ENCODE measurements around the gene SNAP91. TPM values are rescaled to one million over a fixed set of nuclear protein-coding genes. Genes with fewer than 3 reads are reported as not detected.

SNAP91 gene
- total and polyA plus RNA-seq, 12 donors: 0.19 to 19.5 (median 4.9) TPM

DNA sequence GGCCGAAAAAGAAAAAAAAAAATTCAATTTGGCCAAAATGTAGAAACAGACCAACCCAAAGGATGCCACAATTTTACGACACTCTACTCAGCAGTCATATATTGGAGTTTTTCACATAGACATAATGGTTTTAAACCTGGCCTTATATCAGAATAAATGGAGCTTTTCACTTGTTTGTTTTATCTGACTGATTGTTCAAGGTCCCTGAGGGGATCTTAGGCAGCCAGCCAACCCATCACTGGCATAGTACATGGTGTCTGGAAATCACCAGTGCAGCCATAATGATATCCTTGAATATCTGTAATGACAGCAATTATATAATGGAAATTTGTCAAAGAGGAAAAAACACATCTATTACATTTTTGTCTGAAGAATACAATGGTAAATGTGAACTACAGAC lies 99.7 kb downstream of the SNAP91 start:
- Histone ChIP-seq H3K9me3 (no peaks in the 10 kb centered on the region), H3K27me3 (no peaks in the 10 kb centered on the region), H3K4me3 (no peak overlapping the region), H3K27ac (no peak overlapping the region), H3K36me3 (no peaks in the 10 kb centered on the region), H3K4me1 (no peaks in the 10 kb centered on the region)
- no peak for DNase-seq
- ATAC-seq: no peak
- 83 to 89% methylated on average over 2 of the region's 2 CpGs for WGBS, 2 donors
- intact Hi-C loops (cut with DNase I): no loop called here
- TF ChIP-seq, protein P1, sequence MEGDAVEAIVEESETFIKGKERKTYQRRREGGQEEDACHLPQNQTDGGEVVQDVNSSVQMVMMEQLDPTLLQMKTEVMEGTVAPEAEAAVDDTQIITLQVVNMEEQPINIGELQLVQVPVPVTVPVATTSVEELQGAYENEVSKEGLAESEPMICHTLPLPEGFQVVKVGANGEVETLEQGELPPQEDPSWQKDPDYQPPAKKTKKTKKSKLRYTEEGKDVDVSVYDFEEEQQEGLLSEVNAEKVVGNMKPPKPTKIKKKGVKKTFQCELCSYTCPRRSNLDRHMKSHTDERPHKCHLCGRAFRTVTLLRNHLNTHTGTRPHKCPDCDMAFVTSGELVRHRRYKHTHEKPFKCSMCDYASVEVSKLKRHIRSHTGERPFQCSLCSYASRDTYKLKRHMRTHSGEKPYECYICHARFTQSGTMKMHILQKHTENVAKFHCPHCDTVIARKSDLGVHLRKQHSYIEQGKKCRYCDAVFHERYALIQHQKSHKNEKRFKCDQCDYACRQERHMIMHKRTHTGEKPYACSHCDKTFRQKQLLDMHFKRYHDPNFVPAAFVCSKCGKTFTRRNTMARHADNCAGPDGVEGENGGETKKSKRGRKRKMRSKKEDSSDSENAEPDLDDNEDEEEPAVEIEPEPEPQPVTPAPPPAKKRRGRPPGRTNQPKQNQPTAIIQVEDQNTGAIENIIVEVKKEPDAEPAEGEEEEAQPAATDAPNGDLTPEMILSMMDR (IDR thresholded peaks at IDR 0.05): no peak

DNA sequence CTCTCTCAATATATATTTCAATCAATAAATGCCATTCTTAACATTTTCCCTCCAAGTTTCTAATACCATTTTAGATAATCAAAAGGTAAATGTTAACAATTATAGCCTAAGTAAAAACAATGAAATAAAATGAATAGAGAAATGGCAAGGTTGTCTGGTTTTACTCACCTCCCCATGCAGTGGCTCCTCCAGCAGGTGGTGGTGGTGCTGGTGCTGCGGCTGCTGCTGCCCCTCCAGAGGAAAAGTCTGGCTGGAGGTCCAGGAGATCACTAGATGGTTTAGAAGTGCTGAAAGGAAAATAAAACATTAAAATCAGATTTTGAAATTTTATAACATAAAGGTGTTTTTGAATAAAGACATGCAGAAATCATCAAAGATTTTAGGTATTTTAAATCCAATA lies 103.4 kb downstream of the SNAP91 start:
- no peak for DNase-seq
- Histone ChIP-seq H3K27ac (no peak overlapping the region), H3K27me3 (no peaks in the 10 kb centered on the region), H3K4me1 (no peaks in the 10 kb centered on the region), H3K4me3 (no peak overlapping the region), H3K9me3 (no peaks in the 10 kb centered on the region), H3K36me3 (no peaks in the 10 kb centered on the region)
- ATAC-seq: no peak
- TF ChIP-seq, protein P1 (IDR thresholded peaks at IDR 0.05): no peak
- intact Hi-C loops (cut with DNase I): no loop called here
- WGBS, 2 donors: 84 to 93% methylated on average over 1 of the region's 1 CpG

DNA sequence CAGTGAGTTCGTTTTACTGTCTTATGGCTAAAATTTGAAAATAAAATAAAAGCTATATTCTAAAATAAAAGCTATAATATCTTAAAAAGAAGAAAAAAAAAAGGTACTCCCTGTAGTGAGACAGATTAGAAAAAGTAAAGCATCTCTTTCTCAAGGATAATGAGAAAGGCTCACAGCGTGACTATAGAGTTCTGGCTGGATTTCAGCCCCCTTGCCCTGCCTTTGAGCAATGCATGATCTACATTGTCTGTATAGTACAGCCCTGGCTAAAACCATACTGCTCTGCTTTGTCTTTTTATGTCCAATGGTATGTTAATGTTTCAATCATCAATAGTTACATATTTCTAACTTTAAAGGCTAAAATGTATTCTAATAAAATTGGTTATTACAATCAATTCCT lies 105.3 kb downstream of the SNAP91 start:
- ATAC-seq: no peak

DNA sequence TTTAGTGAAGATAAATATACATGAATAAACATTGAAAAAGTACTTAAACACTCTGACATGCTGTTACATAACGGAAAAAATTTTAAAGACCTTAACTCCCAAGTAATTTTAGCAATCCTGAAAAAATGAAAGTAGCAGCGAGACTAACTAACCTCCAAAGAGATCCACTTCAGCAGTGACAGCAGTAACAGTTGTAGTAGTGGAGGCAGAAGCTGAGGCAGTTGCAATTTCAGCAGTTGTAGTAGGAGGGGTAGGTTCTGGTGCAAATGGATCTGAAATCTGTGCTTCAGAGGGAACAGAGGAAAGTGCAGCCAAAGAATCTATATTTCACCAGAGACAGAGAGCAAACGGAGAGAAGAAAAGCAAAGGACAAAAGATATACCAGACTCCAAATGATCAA lies 107.8 kb downstream of the SNAP91 start:
- Histone ChIP-seq H3K4me3 (no peak overlapping the region), H3K9me3 (no peaks in the 10 kb centered on the region), H3K36me3 (no peaks in the 10 kb centered on the region), H3K27ac (no peak overlapping the region), H3K4me1 (no peaks in the 10 kb centered on the region), H3K27me3 (no peaks in the 10 kb centered on the region)
- TF ChIP-seq, protein P1 (IDR thresholded peaks at IDR 0.05): no peak
- DNase-seq: no peak
- intact Hi-C loops (cut with DNase I): no loop called here
- 66 to 77% methylated on average over 3 of the region's 3 CpGs for WGBS, 2 donors
- ATAC-seq: no peak

More for the DNA sequence above, 105.3 kb downstream of the SNAP91 start:
- TF ChIP-seq, protein P1 (IDR thresholded peaks at IDR 0.05): no peak
- no peaks in the 10 kb centered on the region for H3K9me3 ChIP-seq
- H3K27me3 ChIP-seq: no peaks in the 10 kb centered on the region
- H3K4me3 ChIP-seq: no peak overlapping the region
- no peaks in the 10 kb centered on the region for H3K36me3 ChIP-seq
- H3K27ac ChIP-seq: no peak overlapping the region
- no peaks in the 10 kb centered on the region for H3K4me1 ChIP-seq
- no peak for DNase-seq
- intact Hi-C loops (cut with DNase I): no loop called here
- 61 to 70% methylated on average over 2 of the region's 2 CpGs for WGBS, 2 donors

DNA sequence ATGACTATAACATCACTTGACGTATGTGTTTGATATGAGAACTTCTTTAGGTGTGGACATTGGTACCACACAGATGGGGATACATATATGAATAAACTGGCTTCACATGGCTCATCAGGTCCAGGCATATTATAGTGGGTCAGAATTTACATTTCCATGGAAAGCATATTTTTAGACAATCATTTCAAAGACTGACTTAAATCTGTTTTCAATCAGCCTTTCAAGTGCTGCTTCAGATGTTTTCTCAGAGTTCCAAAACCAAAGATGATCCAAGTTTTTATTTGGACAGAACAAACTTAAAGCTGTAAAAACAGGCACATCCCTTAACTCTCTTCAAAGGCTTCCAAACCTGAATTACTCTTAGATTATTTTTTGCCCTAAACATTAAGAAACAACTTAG lies 108.4 kb downstream of the SNAP91 start:
- 86 to 88% methylated on average over 1 of the region's 1 CpG for WGBS, 2 donors
- TF ChIP-seq, protein P1 (IDR thresholded peaks at IDR 0.05): no peak
- intact Hi-C loops (cut with DNase I): no loop called here
- Histone ChIP-seq H3K36me3 (no peaks in the 10 kb centered on the region), H3K4me3 (no peak overlapping the region), H3K27me3 (no peaks in the 10 kb centered on the region), H3K9me3 (no peaks in the 10 kb centered on the region), H3K27ac (no peak overlapping the region), H3K4me1 (no peaks in the 10 kb centered on the region)
- ATAC-seq: no peak
- no peak for DNase-seq
